ACHN (cell line): Measurements from ENCODE around the gene TAB2.

Source experiments
- DNase-seq: peaks from one replicate; pipeline ENCODE4 v3.0.0-alpha.2; 2015
- in situ Hi-C: cut with HindIII; loops from 2 replicates; pipeline ENCODE4 v1.10.0; 2017; ENCODE audit warnings: low sequenced_read_pairs, low pct_ligation_motif_present, low pct_unique_long_range_greater_than_20kb

The TAB2 gene

GRCh38 chr6:149389509-149390297 lies 72.2 kb downstream of the TAB2 start:
- DNase-seq, result no peak
- in situ Hi-C loops, result no loop called here

GRCh38 chr6:149392093-149392492 lies 74.6 kb downstream of the TAB2 start:
- no peak for DNase-seq
- in situ Hi-C loops, result no loop called here

- in situ Hi-C loops, result no loop called here
- DNase-seq, result no peak
Measured at GRCh38 chr6:149392535-149392934, 75.0 kb downstream of the TAB2 start.

GRCh38 chr6:149393002-149393679 lies 75.6 kb downstream of the TAB2 start:
- in situ Hi-C loops, result no loop called here
- DNase-seq, result no peak

- no peak for DNase-seq
- in situ Hi-C loops, result no loop called here
Measured at GRCh38 chr6:149395185-149395584, 77.7 kb downstream of the TAB2 start.

- in situ Hi-C loops, result no loop called here
- DNase-seq, result no peak
Measured at GRCh38 chr6:149397384-149397783, 79.9 kb downstream of the TAB2 start.

- no peak for DNase-seq
- in situ Hi-C loops, result no loop called here
Measured at GRCh38 chr6:149400050-149400449, 82.5 kb downstream of the TAB2 start, which contains the start of gene SUMO4. TSS of gene SUMO4 (plus strand) at chr6:149400262. CDS start at chr6:149400392, 130 bp downstream.

- no peak for DNase-seq
- in situ Hi-C loops, result no loop called here
Measured at GRCh38 chr6:149403534-149403933, 86.0 kb downstream of the TAB2 start.

- in situ Hi-C loops, result no loop called here
- no peak for DNase-seq
Measured at GRCh38 chr6:149405823-149406765, 88.6 kb downstream of the TAB2 start.

- no peak for DNase-seq
- in situ Hi-C loops, result no loop called here
Measured at GRCh38 chr6:149409617-149410016, 92.1 kb downstream of the TAB2 start.

- in situ Hi-C loops, result no loop called here
- no peak for DNase-seq
Measured at GRCh38 chr6:149410557-149410956, 93.0 kb downstream of the TAB2 start.

GRCh38 chr6:149414009-149414408 lies 96.5 kb downstream of the TAB2 start:
- DNase-seq, result no peak
- in situ Hi-C loops, result no loop called here

GRCh38 chr6:149414821-149415220 lies 97.3 kb downstream of the TAB2 start:
- in situ Hi-C loops, result no loop called here
- DNase-seq, result no peak

- in situ Hi-C loops, result no loop called here
- DNase-seq, result no peak
Measured at GRCh38 chr6:149419696-149420404, 102.3 kb downstream of the TAB2 start.

GRCh38 chr6:149421132-149421531 lies 103.6 kb downstream of the TAB2 start:
- DNase-seq, result no peak
- in situ Hi-C loops, result no loop called here

- DNase-seq, result no peak
- in situ Hi-C loops, result no loop called here
Measured at GRCh38 chr6:149422581-149422980, 105.1 kb downstream of the TAB2 start.

- in situ Hi-C loops, result no loop called here
- no peak for DNase-seq
Measured at GRCh38 chr6:149423964-149424440, 106.5 kb downstream of the TAB2 start.

- in situ Hi-C loops, result loop anchor here (25.0 kb wide), 1 partner anchor 338 kb away; no protein-coding TSS in a partner anchor
- DNase-seq, result no peak
Measured at GRCh38 chr6:149425224-149425623, 107.7 kb downstream of the TAB2 start.
